ENCODE results near the gene COL28A1.
"Not testable (repeated sequence)": the region's sequence is repeated elsewhere in the genome, so short reads cannot be mapped to it uniquely, and the experiment has no call there.

The COL28A1 gene

DNA sequence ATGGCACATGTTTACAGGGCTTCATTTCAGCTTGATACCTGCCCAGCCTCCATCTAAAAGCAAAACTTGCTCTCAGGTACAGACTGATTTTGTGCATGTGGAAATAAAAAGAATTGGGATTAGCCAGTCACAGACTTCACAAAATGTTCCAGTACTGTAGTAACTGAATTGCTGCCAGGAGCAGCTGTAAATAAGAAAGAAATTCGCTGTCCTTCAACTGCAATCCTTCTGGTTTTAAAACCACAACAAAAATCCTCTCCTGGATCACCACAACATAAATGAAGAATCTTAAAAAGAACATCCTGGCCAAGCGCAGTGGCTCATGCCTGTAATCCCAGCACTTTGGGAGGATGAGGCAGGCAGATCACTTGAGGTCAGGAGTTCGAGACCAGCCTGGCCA, 27.1 kb upstream of the COL28A1 start:
- CTCF ChIA-PET = no interaction called here
- H3K4me3 ChIP-seq (ENCODE audit: low read depth, low read length) = no peak overlapping the region
- TF ChIP-seq KLF9 (tag by site-specific recombination; IDR thresholded peaks at IDR 0.05; ENCODE audit: low read depth) = no peak
- TF ChIP-seq ZNF433 (tag by site-specific recombination; IDR thresholded peaks at IDR 0.05; ENCODE audit: low read depth) = no peak
- TF ChIP-seq HOXA7 (CRISPR knock-in tag; IDR thresholded peaks at IDR 0.05; ENCODE audit: borderline replicate concordance) = no peak
- TF ChIP-seq, protein P1, sequence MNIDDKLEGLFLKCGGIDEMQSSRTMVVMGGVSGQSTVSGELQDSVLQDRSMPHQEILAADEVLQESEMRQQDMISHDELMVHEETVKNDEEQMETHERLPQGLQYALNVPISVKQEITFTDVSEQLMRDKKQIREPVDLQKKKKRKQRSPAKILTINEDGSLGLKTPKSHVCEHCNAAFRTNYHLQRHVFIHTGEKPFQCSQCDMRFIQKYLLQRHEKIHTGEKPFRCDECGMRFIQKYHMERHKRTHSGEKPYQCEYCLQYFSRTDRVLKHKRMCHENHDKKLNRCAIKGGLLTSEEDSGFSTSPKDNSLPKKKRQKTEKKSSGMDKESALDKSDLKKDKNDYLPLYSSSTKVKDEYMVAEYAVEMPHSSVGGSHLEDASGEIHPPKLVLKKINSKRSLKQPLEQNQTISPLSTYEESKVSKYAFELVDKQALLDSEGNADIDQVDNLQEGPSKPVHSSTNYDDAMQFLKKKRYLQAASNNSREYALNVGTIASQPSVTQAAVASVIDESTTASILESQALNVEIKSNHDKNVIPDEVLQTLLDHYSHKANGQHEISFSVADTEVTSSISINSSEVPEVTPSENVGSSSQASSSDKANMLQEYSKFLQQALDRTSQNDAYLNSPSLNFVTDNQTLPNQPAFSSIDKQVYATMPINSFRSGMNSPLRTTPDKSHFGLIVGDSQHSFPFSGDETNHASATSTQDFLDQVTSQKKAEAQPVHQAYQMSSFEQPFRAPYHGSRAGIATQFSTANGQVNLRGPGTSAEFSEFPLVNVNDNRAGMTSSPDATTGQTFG (tag by site-specific recombination; IDR thresholded peaks at IDR 0.05; ENCODE audit: borderline replicate concordance) = no peak
- TF ChIP-seq ZNF221 (tag by site-specific recombination; IDR thresholded peaks at IDR 0.05; ENCODE audit: borderline replicate concordance) = no peak
- TF ChIP-seq ZNF324 (tag by site-specific recombination; IDR thresholded peaks at IDR 0.05) = no peak
- no peak for TF ChIP-seq ZNF76 (tag by site-specific recombination; IDR thresholded peaks at IDR 0.05; ENCODE audit: borderline replicate concordance, low read depth)
- TF ChIP-seq RBAK (tag by site-specific recombination; IDR thresholded peaks at IDR 0.05) = no peak
- no peak for TF ChIP-seq ZNF394 (tag by site-specific recombination; IDR thresholded peaks at IDR 0.05; ENCODE audit: borderline replicate concordance)
- TF ChIP-seq ZNF223 (tag by site-specific recombination; IDR thresholded peaks at IDR 0.05) = no peak
- no peak for TF ChIP-seq ZNF416 (tag by site-specific recombination; IDR thresholded peaks at IDR 0.05)
- TF ChIP-seq ZNF184 (tag by site-specific recombination; IDR thresholded peaks at IDR 0.05) = no peak
- TF ChIP-seq ZNF510 (tag by site-specific recombination; IDR thresholded peaks at IDR 0.05; ENCODE audit: insufficient replicate concordance) = no peak
- TF ChIP-seq ZBTB20 (tag by site-specific recombination; IDR thresholded peaks at IDR 0.05) = no peak
- TF ChIP-seq ZNF830 (tag by site-specific recombination; IDR thresholded peaks at IDR 0.05; ENCODE audit: low read depth) = no peak
- TF ChIP-seq, protein P2, sequence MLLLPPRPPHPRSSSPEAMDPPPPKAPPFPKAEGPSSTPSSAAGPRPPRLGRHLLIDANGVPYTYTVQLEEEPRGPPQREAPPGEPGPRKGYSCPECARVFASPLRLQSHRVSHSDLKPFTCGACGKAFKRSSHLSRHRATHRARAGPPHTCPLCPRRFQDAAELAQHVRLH (tag by site-specific recombination; IDR thresholded peaks at IDR 0.05) = no peak
- TF ChIP-seq ZNF214 (tag by site-specific recombination; IDR thresholded peaks at IDR 0.05; ENCODE audit: borderline replicate concordance) = no peak
- H3K36me3 ChIP-seq (ENCODE audit: control insufficient read depth in 2 of 2, insufficient read depth in 1 of 2, low read length in 2 of 2) = no peaks in the 10 kb centered on the region
- no peak overlapping the region for H3K27ac ChIP-seq (ENCODE audit: extremely low read depth, low read depth, low read length)
- POLR2A ChIA-PET = no interaction called here
- no peaks in the 10 kb centered on the region for H3K9me3 ChIP-seq (ENCODE audit: control insufficient read depth, insufficient read depth, low read depth, low read length)
- H3K4me1 ChIP-seq (ENCODE audit: control insufficient read depth, insufficient read depth, low read length) = peaks cover 3% of the 10 kb centered on the region; the same call in 1 of the 2 replicates

DNA sequence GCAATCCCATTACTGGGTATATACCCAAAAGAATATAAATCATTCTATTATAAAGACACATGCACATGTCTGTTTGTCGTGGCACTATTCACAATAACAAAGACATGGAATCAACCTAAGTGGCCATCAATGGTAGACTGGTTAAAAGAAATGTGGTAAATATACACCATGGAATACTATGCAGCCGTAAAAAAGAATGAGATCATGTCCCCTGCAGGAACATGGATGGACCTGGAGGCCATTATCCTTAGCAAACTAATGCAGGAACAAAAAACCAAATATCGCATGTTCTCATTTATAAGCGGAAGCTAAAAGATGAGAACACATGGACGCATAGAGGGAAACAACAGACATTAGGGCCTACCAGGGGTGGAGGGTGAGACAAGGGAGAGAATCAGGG, 25.9 kb upstream of the COL28A1 start:
- POLR2A ChIA-PET; CTCF ChIA-PET; H3K36me3 ChIP-seq (ENCODE audit: control insufficient read depth in 2 of 2, insufficient read depth in 1 of 2, low read length in 2 of 2): not testable (repeated sequence)

DNA sequence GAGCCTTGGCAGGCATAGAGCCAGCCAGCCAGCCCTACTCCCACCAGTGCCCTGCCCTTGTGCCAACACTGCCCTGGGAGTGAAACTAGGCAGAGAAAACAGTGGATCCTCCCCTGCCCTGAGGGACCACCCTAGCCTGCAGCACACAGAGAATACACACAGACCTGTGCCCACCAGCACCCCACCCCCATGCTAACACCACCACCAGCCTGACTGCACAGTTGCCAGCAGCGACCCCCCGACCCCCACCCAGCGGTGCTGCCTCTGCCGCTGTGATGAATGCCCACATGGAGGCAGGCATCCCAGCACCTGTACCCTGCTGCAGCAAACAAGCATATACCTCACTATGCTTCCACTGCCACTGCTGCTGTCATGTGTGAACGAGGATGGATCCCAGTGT, 21.6 kb upstream of the COL28A1 start:
- H3K4me3 ChIP-seq (ENCODE audit: low read depth, low read length) = no peak overlapping the region
- POLR2A ChIA-PET = no interaction called here
- CTCF ChIA-PET = no interaction called here
- no peaks in the 10 kb centered on the region for H3K9me3 ChIP-seq (ENCODE audit: control insufficient read depth, insufficient read depth, low read depth, low read length)
- no peak overlapping the region for H3K27ac ChIP-seq (ENCODE audit: extremely low read depth, low read depth, low read length)
- no peaks in the 10 kb centered on the region for H3K36me3 ChIP-seq (ENCODE audit: control insufficient read depth in 2 of 2, insufficient read depth in 1 of 2, low read length in 2 of 2)
- H3K4me1 ChIP-seq (ENCODE audit: control insufficient read depth, insufficient read depth, low read length) = peaks cover 8% of the 10 kb centered on the region
- TF ChIP-seq, protein P3, sequence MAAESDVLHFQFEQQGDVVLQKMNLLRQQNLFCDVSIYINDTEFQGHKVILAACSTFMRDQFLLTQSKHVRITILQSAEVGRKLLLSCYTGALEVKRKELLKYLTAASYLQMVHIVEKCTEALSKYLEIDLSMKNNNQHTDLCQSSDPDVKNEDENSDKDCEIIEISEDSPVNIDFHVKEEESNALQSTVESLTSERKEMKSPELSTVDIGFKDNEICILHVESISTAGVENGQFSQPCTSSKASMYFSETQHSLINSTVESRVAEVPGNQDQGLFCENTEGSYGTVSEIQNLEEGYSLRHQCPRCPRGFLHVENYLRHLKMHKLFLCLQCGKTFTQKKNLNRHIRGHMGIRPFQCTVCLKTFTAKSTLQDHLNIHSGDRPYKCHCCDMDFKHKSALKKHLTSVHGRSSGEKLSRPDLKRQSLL (tag by site-specific recombination; IDR thresholded peaks at IDR 0.05) = no peak
- no peak for TF ChIP-seq ZNF626 (tag by site-specific recombination; IDR thresholded peaks at IDR 0.05)
- TF ChIP-seq HOXD13 (CRISPR knock-in tag; IDR thresholded peaks at IDR 0.05; ENCODE audit: borderline replicate concordance) = no peak
- TF ChIP-seq GLI2 (tag by site-specific recombination; IDR thresholded peaks at IDR 0.05; ENCODE audit: borderline replicate concordance, low read depth) = no peak
- no peak for TF ChIP-seq ZNF138 (tag by site-specific recombination; IDR thresholded peaks at IDR 0.05; ENCODE audit: borderline replicate concordance)
- no peak for TF ChIP-seq ZNF544 (tag by site-specific recombination; IDR thresholded peaks at IDR 0.05)
- no peak for TF ChIP-seq ZNF558 (tag by site-specific recombination; IDR thresholded peaks at IDR 0.05)
- no peak for TF ChIP-seq YY1 (tag by site-specific recombination; IDR thresholded peaks at IDR 0.05)
- TF ChIP-seq, protein P4, sequence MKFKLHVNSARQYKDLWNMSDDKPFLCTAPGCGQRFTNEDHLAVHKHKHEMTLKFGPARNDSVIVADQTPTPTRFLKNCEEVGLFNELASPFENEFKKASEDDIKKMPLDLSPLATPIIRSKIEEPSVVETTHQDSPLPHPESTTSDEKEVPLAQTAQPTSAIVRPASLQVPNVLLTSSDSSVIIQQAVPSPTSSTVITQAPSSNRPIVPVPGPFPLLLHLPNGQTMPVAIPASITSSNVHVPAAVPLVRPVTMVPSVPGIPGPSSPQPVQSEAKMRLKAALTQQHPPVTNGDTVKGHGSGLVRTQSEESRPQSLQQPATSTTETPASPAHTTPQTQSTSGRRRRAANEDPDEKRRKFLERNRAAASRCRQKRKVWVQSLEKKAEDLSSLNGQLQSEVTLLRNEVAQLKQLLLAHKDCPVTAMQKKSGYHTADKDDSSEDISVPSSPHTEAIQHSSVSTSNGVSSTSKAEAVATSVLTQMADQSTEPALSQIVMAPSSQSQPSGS (tag by site-specific recombination; IDR thresholded peaks at IDR 0.05; ENCODE audit: low read depth) = no peak
- no peak for TF ChIP-seq ZNF132 (tag by site-specific recombination; IDR thresholded peaks at IDR 0.05; ENCODE audit: borderline replicate concordance)
- no peak for TF ChIP-seq ZNF311 (tag by site-specific recombination; IDR thresholded peaks at IDR 0.05; ENCODE audit: borderline replicate concordance)
- TF ChIP-seq ZNF654 (tag by site-specific recombination; IDR thresholded peaks at IDR 0.05; ENCODE audit: low read depth) = no peak

More for the DNA sequence above, 25.9 kb upstream of the COL28A1 start:
- H3K9me3 ChIP-seq (ENCODE audit: control insufficient read depth, insufficient read depth, low read depth, low read length); H3K4me1 ChIP-seq (ENCODE audit: control insufficient read depth, insufficient read depth, low read length); H3K27ac ChIP-seq (ENCODE audit: extremely low read depth, low read depth, low read length); H3K4me3 ChIP-seq (ENCODE audit: low read depth, low read length): not testable (repeated sequence)
- TF ChIP-seq ZNF146 (tag by site-specific recombination; IDR thresholded peaks at IDR 0.05) = peak; percentile 76
